ENCODE results near the gene CDO1.

DNA sequence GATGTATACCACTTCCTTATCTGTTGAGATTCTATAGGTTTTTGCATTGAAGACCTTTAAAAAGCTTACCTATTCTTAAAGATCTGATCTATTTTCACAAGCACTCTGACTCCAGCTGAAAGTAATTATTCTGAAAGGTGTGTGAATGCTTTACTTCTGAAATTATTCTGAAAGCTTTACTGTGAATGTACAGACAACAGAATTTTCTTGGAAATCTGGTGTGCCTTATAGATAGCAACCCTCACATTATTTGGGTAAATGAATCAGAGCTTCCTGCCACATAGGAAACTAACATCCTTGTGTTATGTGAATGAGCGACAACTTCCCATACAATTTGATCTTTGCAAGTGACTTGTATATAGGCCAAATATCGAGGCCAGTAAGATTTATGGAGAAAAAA is 6.5 kb downstream of the CDO1 start:
- TF ChIP-seq POLR2A (IDR thresholded peaks at IDR 0.05): no peak
- TF ChIP-seq, protein P1, sequence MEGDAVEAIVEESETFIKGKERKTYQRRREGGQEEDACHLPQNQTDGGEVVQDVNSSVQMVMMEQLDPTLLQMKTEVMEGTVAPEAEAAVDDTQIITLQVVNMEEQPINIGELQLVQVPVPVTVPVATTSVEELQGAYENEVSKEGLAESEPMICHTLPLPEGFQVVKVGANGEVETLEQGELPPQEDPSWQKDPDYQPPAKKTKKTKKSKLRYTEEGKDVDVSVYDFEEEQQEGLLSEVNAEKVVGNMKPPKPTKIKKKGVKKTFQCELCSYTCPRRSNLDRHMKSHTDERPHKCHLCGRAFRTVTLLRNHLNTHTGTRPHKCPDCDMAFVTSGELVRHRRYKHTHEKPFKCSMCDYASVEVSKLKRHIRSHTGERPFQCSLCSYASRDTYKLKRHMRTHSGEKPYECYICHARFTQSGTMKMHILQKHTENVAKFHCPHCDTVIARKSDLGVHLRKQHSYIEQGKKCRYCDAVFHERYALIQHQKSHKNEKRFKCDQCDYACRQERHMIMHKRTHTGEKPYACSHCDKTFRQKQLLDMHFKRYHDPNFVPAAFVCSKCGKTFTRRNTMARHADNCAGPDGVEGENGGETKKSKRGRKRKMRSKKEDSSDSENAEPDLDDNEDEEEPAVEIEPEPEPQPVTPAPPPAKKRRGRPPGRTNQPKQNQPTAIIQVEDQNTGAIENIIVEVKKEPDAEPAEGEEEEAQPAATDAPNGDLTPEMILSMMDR (IDR thresholded peaks at IDR 0.05): no peak

Data from Peyer's patch (tissue), 4 donors.